ENCODE data around the gene MBTPS1.

Gene MBTPS1

GRCh38 chr16:84081446-84081989 lies 35.2 kb downstream of the MBTPS1 start:
- Histone ChIP-seq H3K4me3 (ENCODE audit: low read depth in 1 of 5, low read length in 5 of 5) (no peak overlapping the region), H3K27me3 (ENCODE audit: control insufficient read depth in 5 of 5, insufficient read depth in 4 of 5, low read length in 5 of 5) (no peaks in the 10 kb centered on the region), H3K9me3 (ENCODE audit: control insufficient read depth in 5 of 5, low read length in 5 of 5) (no peaks in the 10 kb centered on the region), H3K36me3 (ENCODE audit: control insufficient read depth in 5 of 5, insufficient read depth in 5 of 5, low read length in 5 of 5) (peaks cover 16 to 88% (median 77%) of the 10 kb centered on the region in 5 donors), H3K4me1 (ENCODE audit: control insufficient read depth in 5 of 5, insufficient read depth in 5 of 5, low read length in 5 of 5) (peaks cover 0 to 6% (median 3%) of the 10 kb centered on the region in 5 donors), H3K9ac (ENCODE audit: low read length in 5 of 5) (no peak overlapping the region), H3K27ac (ENCODE audit: low read depth, low read length) (no peak overlapping the region)

- Histone ChIP-seq H3K4me3 (ENCODE audit: low read depth in 1 of 5, low read length in 5 of 5) (no peak overlapping the region), H3K4me1 (ENCODE audit: control insufficient read depth in 5 of 5, insufficient read depth in 5 of 5, low read length in 5 of 5) (peaks cover 0 to 6% (median 3%) of the 10 kb centered on the region in 5 donors), H3K9me3 (ENCODE audit: control insufficient read depth in 5 of 5, low read length in 5 of 5) (no peaks in the 10 kb centered on the region), H3K36me3 (ENCODE audit: control insufficient read depth in 5 of 5, insufficient read depth in 5 of 5, low read length in 5 of 5) (peaks cover 23 to 83% (median 74%) of the 10 kb centered on the region in 5 donors), H3K9ac (ENCODE audit: low read length in 5 of 5) (no peak overlapping the region), H3K27ac (ENCODE audit: low read depth, low read length) (no peak overlapping the region), H3K27me3 (ENCODE audit: control insufficient read depth in 5 of 5, insufficient read depth in 4 of 5, low read length in 5 of 5) (no peaks in the 10 kb centered on the region)
Observed at GRCh38 chr16:84080813-84081212, 35.9 kb downstream of the MBTPS1 start.

- Histone ChIP-seq H3K4me1 (ENCODE audit: control insufficient read depth in 5 of 5, insufficient read depth in 5 of 5, low read length in 5 of 5) (peaks cover 0 to 6% (median 3%) of the 10 kb centered on the region in 5 donors), H3K36me3 (ENCODE audit: control insufficient read depth in 5 of 5, insufficient read depth in 5 of 5, low read length in 5 of 5) (peaks cover 26 to 85% (median 77%) of the 10 kb centered on the region in 5 donors), H3K4me3 (ENCODE audit: low read depth in 1 of 5, low read length in 5 of 5) (no peak overlapping the region), H3K9ac (ENCODE audit: low read length in 5 of 5) (no peak overlapping the region), H3K27ac (ENCODE audit: low read depth, low read length) (no peak overlapping the region), H3K27me3 (ENCODE audit: control insufficient read depth in 5 of 5, insufficient read depth in 4 of 5, low read length in 5 of 5) (no peaks in the 10 kb centered on the region), H3K9me3 (ENCODE audit: control insufficient read depth in 5 of 5, low read length in 5 of 5) (no peaks in the 10 kb centered on the region)
Observed at GRCh38 chr16:84080378-84080777, 36.4 kb downstream of the MBTPS1 start.

GRCh38 chr16:84079664-84080063 lies 37.1 kb downstream of the MBTPS1 start:
- H3K36me3 ChIP-seq (ENCODE audit: control insufficient read depth in 5 of 5, insufficient read depth in 5 of 5, low read length in 5 of 5), result peaks cover 26 to 88% (median 82%) of the 10 kb centered on the region in 5 donors
- H3K27me3 ChIP-seq (ENCODE audit: control insufficient read depth in 5 of 5, insufficient read depth in 4 of 5, low read length in 5 of 5), result no peaks in the 10 kb centered on the region
- peaks cover 0 to 6% (median 3%) of the 10 kb centered on the region in 5 donors for H3K4me1 ChIP-seq (ENCODE audit: control insufficient read depth in 5 of 5, insufficient read depth in 5 of 5, low read length in 5 of 5)
- no peaks in the 10 kb centered on the region for H3K9me3 ChIP-seq (ENCODE audit: control insufficient read depth in 5 of 5, low read length in 5 of 5)
- no peak overlapping the region for H3K9ac ChIP-seq (ENCODE audit: low read length in 5 of 5)
- H3K4me3 ChIP-seq (ENCODE audit: low read depth in 1 of 5, low read length in 5 of 5), result no peak overlapping the region
- no peak overlapping the region for H3K27ac ChIP-seq (ENCODE audit: low read depth, low read length)

GRCh38 chr16:84075376-84075775 lies 41.4 kb downstream of the MBTPS1 start:
- Histone ChIP-seq H3K9me3 (ENCODE audit: control insufficient read depth in 5 of 5, low read length in 5 of 5) (no peaks in the 10 kb centered on the region), H3K36me3 (ENCODE audit: control insufficient read depth in 5 of 5, insufficient read depth in 5 of 5, low read length in 5 of 5) (peaks cover 21 to 87% (median 69%) of the 10 kb centered on the region in 5 donors), H3K4me3 (ENCODE audit: low read depth in 1 of 5, low read length in 5 of 5) (no peak overlapping the region), H3K4me1 (ENCODE audit: control insufficient read depth in 5 of 5, insufficient read depth in 5 of 5, low read length in 5 of 5) (peaks cover 0 to 5% (median 0%) of the 10 kb centered on the region in 5 donors), H3K27ac (ENCODE audit: low read depth, low read length) (no peak overlapping the region), H3K9ac (ENCODE audit: low read length in 5 of 5) (no peak overlapping the region), H3K27me3 (ENCODE audit: control insufficient read depth in 5 of 5, insufficient read depth in 4 of 5, low read length in 5 of 5) (no peaks in the 10 kb centered on the region)

- Histone ChIP-seq H3K9me3 (ENCODE audit: control insufficient read depth in 5 of 5, low read length in 5 of 5) (no peaks in the 10 kb centered on the region), H3K9ac (ENCODE audit: low read length in 5 of 5) (no peak overlapping the region), H3K27me3 (ENCODE audit: control insufficient read depth in 5 of 5, insufficient read depth in 4 of 5, low read length in 5 of 5) (no peaks in the 10 kb centered on the region), H3K4me3 (ENCODE audit: low read depth in 1 of 5, low read length in 5 of 5) (no peak overlapping the region), H3K4me1 (ENCODE audit: control insufficient read depth in 5 of 5, insufficient read depth in 5 of 5, low read length in 5 of 5) (peaks cover 0 to 5% (median 0%) of the 10 kb centered on the region in 5 donors), H3K27ac (ENCODE audit: low read depth, low read length) (no peak overlapping the region), H3K36me3 (ENCODE audit: control insufficient read depth in 5 of 5, insufficient read depth in 5 of 5, low read length in 5 of 5) (peaks cover 25 to 87% (median 67%) of the 10 kb centered on the region in 5 donors)
Observed at GRCh38 chr16:84074721-84075120, 42.0 kb downstream of the MBTPS1 start.

GRCh38 chr16:84072014-84072413 lies 44.7 kb downstream of the MBTPS1 start:
- Histone ChIP-seq H3K9ac (ENCODE audit: low read length in 5 of 5) (no peak overlapping the region), H3K9me3 (ENCODE audit: control insufficient read depth in 5 of 5, low read length in 5 of 5) (no peaks in the 10 kb centered on the region), H3K36me3 (ENCODE audit: control insufficient read depth in 5 of 5, insufficient read depth in 5 of 5, low read length in 5 of 5) (peaks cover 17 to 90% (median 72%) of the 10 kb centered on the region in 5 donors), H3K4me1 (ENCODE audit: control insufficient read depth in 5 of 5, insufficient read depth in 5 of 5, low read length in 5 of 5) (peaks cover 0 to 13% (median 0%) of the 10 kb centered on the region in 5 donors), H3K27ac (ENCODE audit: low read depth, low read length) (no peak overlapping the region), H3K4me3 (ENCODE audit: low read depth in 1 of 5, low read length in 5 of 5) (no peak overlapping the region), H3K27me3 (ENCODE audit: control insufficient read depth in 5 of 5, insufficient read depth in 4 of 5, low read length in 5 of 5) (no peaks in the 10 kb centered on the region)

- H3K9me3 ChIP-seq (ENCODE audit: control insufficient read depth in 5 of 5, low read length in 5 of 5), result no peaks in the 10 kb centered on the region
- peaks cover 0 to 13% (median 0%) of the 10 kb centered on the region in 5 donors for H3K4me1 ChIP-seq (ENCODE audit: control insufficient read depth in 5 of 5, insufficient read depth in 5 of 5, low read length in 5 of 5)
- peaks cover 13 to 91% (median 79%) of the 10 kb centered on the region in 5 donors for H3K36me3 ChIP-seq (ENCODE audit: control insufficient read depth in 5 of 5, insufficient read depth in 5 of 5, low read length in 5 of 5)
- no peak overlapping the region for H3K9ac ChIP-seq (ENCODE audit: low read length in 5 of 5)
- no peaks in the 10 kb centered on the region for H3K27me3 ChIP-seq (ENCODE audit: control insufficient read depth in 5 of 5, insufficient read depth in 4 of 5, low read length in 5 of 5)
- no peak overlapping the region for H3K27ac ChIP-seq (ENCODE audit: low read depth, low read length)
- no peak overlapping the region for H3K4me3 ChIP-seq (ENCODE audit: low read depth in 1 of 5, low read length in 5 of 5)
Observed at GRCh38 chr16:84071121-84071520, 45.6 kb downstream of the MBTPS1 start.

- Histone ChIP-seq H3K9me3 (ENCODE audit: control insufficient read depth in 5 of 5, low read length in 5 of 5) (no peaks in the 10 kb centered on the region), H3K4me3 (ENCODE audit: low read depth in 1 of 5, low read length in 5 of 5) (no peak overlapping the region), H3K27me3 (ENCODE audit: control insufficient read depth in 5 of 5, insufficient read depth in 4 of 5, low read length in 5 of 5) (no peaks in the 10 kb centered on the region), H3K9ac (ENCODE audit: low read length in 5 of 5) (no peak overlapping the region), H3K27ac (ENCODE audit: low read depth, low read length) (no peak overlapping the region), H3K4me1 (ENCODE audit: control insufficient read depth in 5 of 5, insufficient read depth in 5 of 5, low read length in 5 of 5) (peaks cover 0 to 13% (median 0%) of the 10 kb centered on the region in 5 donors), H3K36me3 (ENCODE audit: control insufficient read depth in 5 of 5, insufficient read depth in 5 of 5, low read length in 5 of 5) (peaks cover 17 to 89% (median 75%) of the 10 kb centered on the region in 5 donors)
Observed at GRCh38 chr16:84069540-84069939, 47.2 kb downstream of the MBTPS1 start.

GRCh38 chr16:84068783-84069462 lies 47.8 kb downstream of the MBTPS1 start:
- Histone ChIP-seq H3K27ac (ENCODE audit: low read depth, low read length) (no peak overlapping the region), H3K9me3 (ENCODE audit: control insufficient read depth in 5 of 5, low read length in 5 of 5) (no peaks in the 10 kb centered on the region), H3K4me3 (ENCODE audit: low read depth in 1 of 5, low read length in 5 of 5) (no peak overlapping the region), H3K27me3 (ENCODE audit: control insufficient read depth in 5 of 5, insufficient read depth in 4 of 5, low read length in 5 of 5) (no peaks in the 10 kb centered on the region), H3K36me3 (ENCODE audit: control insufficient read depth in 5 of 5, insufficient read depth in 5 of 5, low read length in 5 of 5) (peaks cover 23 to 88% (median 75%) of the 10 kb centered on the region in 5 donors), H3K4me1 (ENCODE audit: control insufficient read depth in 5 of 5, insufficient read depth in 5 of 5, low read length in 5 of 5) (peaks cover 0 to 13% (median 0%) of the 10 kb centered on the region in 5 donors), H3K9ac (ENCODE audit: low read length in 5 of 5) (no peak overlapping the region)
